ENCODE measurements around the gene OBI1.
"Not testable (repeated sequence)": the region's sequence is repeated elsewhere in the genome, so short reads cannot be mapped to it uniquely, and the experiment has no call there.

The OBI1 gene

DNA sequence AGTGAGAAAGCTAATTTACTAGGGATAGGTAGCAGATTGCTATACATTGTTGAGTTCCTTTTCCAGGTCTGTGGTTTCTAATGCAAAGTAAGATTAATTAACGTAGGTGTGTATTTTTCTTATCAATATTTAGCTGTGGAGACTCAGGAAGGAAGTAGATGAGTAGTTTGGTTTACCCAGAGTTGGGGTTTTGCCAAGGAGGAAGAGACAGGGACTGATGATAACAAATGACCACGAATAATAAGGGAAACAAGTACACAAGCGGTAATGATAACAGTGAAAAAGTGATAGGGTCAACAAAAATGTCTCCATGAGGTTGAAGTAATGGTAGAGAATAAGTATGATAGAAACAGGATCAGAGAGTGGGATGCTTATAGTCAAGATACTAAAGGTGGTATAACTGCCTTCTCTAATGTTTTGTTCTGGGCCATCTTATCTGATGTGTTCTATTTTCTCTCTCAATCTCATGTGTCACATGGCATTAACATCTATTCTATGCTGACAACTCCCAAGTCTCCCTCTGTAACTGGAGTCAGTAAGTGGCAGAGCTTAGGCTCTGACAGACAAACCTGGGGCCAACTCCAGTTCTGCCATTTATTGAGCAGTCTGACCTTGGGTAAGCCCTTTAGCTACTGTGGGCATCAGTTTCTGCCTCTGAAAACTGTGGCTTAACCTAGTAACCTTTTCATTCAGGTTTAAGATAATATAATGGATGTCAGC, 8.8 kb downstream of the OBI1 start:
- H3K4me1 ChIP-seq (ENCODE audit: control insufficient read depth in 2 of 2, insufficient read depth in 2 of 2, low read length in 2 of 2) = peaks cover 0 to 2% of the 10 kb centered on the region in 2 donors
- no peak overlapping the region for H3K4me3 ChIP-seq (ENCODE audit: low read length in 2 of 2)
- H3K27me3 ChIP-seq (ENCODE audit: control insufficient read depth in 2 of 2, insufficient read depth in 2 of 2, low read length in 2 of 2) = no peaks in the 10 kb centered on the region
- H3K9me3 ChIP-seq (ENCODE audit: control insufficient read depth in 2 of 2, low read length in 2 of 2) = no peaks in the 10 kb centered on the region
- H3K36me3 ChIP-seq (ENCODE audit: control insufficient read depth in 2 of 2, insufficient read depth in 2 of 2, low read length in 2 of 2) = no peaks in the 10 kb centered on the region
- H3K9ac ChIP-seq (ENCODE audit: low read depth in 1 of 2, low read length in 2 of 2) = no peak overlapping the region
- no peak overlapping the region for H3K27ac ChIP-seq (ENCODE audit: low read depth in 2 of 2, low read length in 2 of 2)

DNA sequence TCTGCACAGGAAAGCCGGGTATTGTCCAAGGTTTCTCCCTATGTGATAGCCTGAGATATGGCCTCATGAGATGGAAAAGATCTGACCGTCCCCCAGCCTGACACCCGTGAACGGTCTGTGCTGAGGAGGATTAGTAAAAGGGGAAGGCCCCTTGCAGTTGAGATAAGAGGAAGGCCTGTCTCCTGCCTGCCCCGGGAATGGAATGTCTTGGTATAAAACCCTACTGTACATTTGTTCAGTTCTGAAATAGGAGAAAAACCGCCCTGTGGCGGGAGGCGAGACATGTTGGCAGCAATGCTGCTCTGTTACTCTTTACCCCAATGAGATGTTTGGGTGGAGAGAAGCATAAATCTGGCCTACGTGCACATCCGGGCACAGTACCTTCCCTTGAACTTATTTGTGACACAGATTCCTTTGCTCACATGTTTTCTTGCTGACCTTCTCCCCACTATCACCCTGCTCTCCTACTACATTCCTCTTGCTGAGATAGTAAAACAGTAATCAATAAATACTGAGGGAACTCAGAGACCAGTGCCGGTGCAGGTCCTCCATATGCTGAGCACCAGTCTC, 11.8 kb downstream of the OBI1 start:
- not testable (repeated sequence) for H3K9me3 ChIP-seq (ENCODE audit: control insufficient read depth in 2 of 2, low read length in 2 of 2); H3K36me3 ChIP-seq (ENCODE audit: control insufficient read depth in 2 of 2, insufficient read depth in 2 of 2, low read length in 2 of 2); H3K27me3 ChIP-seq (ENCODE audit: control insufficient read depth in 2 of 2, insufficient read depth in 2 of 2, low read length in 2 of 2); H3K4me3 ChIP-seq (ENCODE audit: low read length in 2 of 2); H3K27ac ChIP-seq (ENCODE audit: low read depth in 2 of 2, low read length in 2 of 2); H3K4me1 ChIP-seq (ENCODE audit: control insufficient read depth in 2 of 2, insufficient read depth in 2 of 2, low read length in 2 of 2); H3K9ac ChIP-seq (ENCODE audit: low read depth in 1 of 2, low read length in 2 of 2)

GRCh38 chr13:78638216-78638615, 20.7 kb downstream of the OBI1 start:
- no peak overlapping the region for H3K27ac ChIP-seq (ENCODE audit: low read depth in 2 of 2, low read length in 2 of 2)
- no peaks in the 10 kb centered on the region for H3K27me3 ChIP-seq (ENCODE audit: control insufficient read depth in 2 of 2, insufficient read depth in 2 of 2, low read length in 2 of 2)
- peaks cover 15 to 23% of the 10 kb centered on the region in 2 donors for H3K36me3 ChIP-seq (ENCODE audit: control insufficient read depth in 2 of 2, insufficient read depth in 2 of 2, low read length in 2 of 2)
- H3K9ac ChIP-seq (ENCODE audit: low read depth in 1 of 2, low read length in 2 of 2) = no peak overlapping the region
- no peak overlapping the region for H3K4me3 ChIP-seq (ENCODE audit: low read length in 2 of 2)
- no peaks in the 10 kb centered on the region for H3K4me1 ChIP-seq (ENCODE audit: control insufficient read depth in 2 of 2, insufficient read depth in 2 of 2, low read length in 2 of 2)
- H3K9me3 ChIP-seq (ENCODE audit: control insufficient read depth in 2 of 2, low read length in 2 of 2) = no peaks in the 10 kb centered on the region

DNA sequence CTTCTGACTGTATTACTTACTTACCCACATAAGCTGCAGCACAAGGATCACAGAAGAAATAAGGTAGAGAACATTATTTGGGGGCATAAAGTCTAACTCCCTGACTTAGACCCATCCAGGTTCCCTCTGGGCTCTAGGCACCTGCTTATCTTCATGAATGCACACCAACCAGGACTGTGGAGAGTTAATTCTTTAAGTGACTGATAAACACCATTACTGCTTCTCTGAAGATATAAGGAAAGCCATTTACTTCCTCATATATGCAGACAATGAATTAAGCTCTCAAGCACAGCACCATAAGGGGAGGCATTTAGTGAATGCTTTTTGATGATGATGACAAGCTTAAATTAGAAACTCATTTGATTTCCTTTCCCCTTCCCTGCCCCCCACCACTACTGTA, 22.5 kb downstream of the OBI1 start:
- H3K9ac ChIP-seq (ENCODE audit: low read depth in 1 of 2, low read length in 2 of 2) = no peak overlapping the region
- H3K4me3 ChIP-seq (ENCODE audit: low read length in 2 of 2) = no peak overlapping the region
- no peaks in the 10 kb centered on the region for H3K9me3 ChIP-seq (ENCODE audit: control insufficient read depth in 2 of 2, low read length in 2 of 2)
- no peak overlapping the region for H3K27ac ChIP-seq (ENCODE audit: low read depth in 2 of 2, low read length in 2 of 2)
- no peaks in the 10 kb centered on the region for H3K27me3 ChIP-seq (ENCODE audit: control insufficient read depth in 2 of 2, insufficient read depth in 2 of 2, low read length in 2 of 2)
- peaks cover 17 to 35% of the 10 kb centered on the region in 2 donors for H3K36me3 ChIP-seq (ENCODE audit: control insufficient read depth in 2 of 2, insufficient read depth in 2 of 2, low read length in 2 of 2)
- no peaks in the 10 kb centered on the region for H3K4me1 ChIP-seq (ENCODE audit: control insufficient read depth in 2 of 2, insufficient read depth in 2 of 2, low read length in 2 of 2)

DNA sequence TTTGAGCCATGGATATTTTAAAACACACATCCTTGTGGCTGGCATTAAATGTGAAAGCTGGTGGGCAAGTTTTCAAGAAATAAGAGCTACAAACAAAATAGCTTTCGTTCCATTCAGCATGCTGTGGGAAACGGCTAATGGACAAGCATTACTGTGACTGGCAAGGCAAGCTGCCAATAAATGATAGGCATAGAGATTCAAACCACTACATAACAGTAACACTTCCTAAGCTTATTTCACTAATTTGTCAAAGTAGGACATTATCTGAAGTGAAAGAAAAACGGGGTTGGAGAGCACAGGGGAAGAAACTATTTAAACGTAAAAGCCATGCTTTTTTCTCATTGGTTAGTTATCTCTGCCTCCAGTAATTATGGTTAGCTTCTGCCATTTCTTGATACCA, 26.0 kb downstream of the OBI1 start:
- no peak overlapping the region for H3K27ac ChIP-seq (ENCODE audit: low read depth in 2 of 2, low read length in 2 of 2)
- no peaks in the 10 kb centered on the region for H3K4me1 ChIP-seq (ENCODE audit: control insufficient read depth in 2 of 2, insufficient read depth in 2 of 2, low read length in 2 of 2)
- H3K36me3 ChIP-seq (ENCODE audit: control insufficient read depth in 2 of 2, insufficient read depth in 2 of 2, low read length in 2 of 2) = peaks cover 13 to 31% of the 10 kb centered on the region in 2 donors
- no peak overlapping the region for H3K4me3 ChIP-seq (ENCODE audit: low read length in 2 of 2)
- H3K9me3 ChIP-seq (ENCODE audit: control insufficient read depth in 2 of 2, low read length in 2 of 2) = no peaks in the 10 kb centered on the region
- H3K27me3 ChIP-seq (ENCODE audit: control insufficient read depth in 2 of 2, insufficient read depth in 2 of 2, low read length in 2 of 2) = no peaks in the 10 kb centered on the region
- no peak overlapping the region for H3K9ac ChIP-seq (ENCODE audit: low read depth in 1 of 2, low read length in 2 of 2)

- Histone ChIP-seq H3K9me3 (ENCODE audit: control insufficient read depth in 2 of 2, low read length in 2 of 2) (no peaks in the 10 kb centered on the region), H3K27me3 (ENCODE audit: control insufficient read depth in 2 of 2, insufficient read depth in 2 of 2, low read length in 2 of 2) (no peaks in the 10 kb centered on the region), H3K9ac (ENCODE audit: low read depth in 1 of 2, low read length in 2 of 2) (no peak overlapping the region), H3K4me1 (ENCODE audit: control insufficient read depth in 2 of 2, insufficient read depth in 2 of 2, low read length in 2 of 2) (no peaks in the 10 kb centered on the region), H3K4me3 (ENCODE audit: low read length in 2 of 2) (no peak overlapping the region), H3K27ac (ENCODE audit: low read depth in 2 of 2, low read length in 2 of 2) (no peak overlapping the region), H3K36me3 (ENCODE audit: control insufficient read depth in 2 of 2, insufficient read depth in 2 of 2, low read length in 2 of 2) (peaks cover 6 to 21% of the 10 kb centered on the region in 2 donors)
Measured at GRCh38 chr13:78631077-78631476, 27.9 kb downstream of the OBI1 start.

DNA sequence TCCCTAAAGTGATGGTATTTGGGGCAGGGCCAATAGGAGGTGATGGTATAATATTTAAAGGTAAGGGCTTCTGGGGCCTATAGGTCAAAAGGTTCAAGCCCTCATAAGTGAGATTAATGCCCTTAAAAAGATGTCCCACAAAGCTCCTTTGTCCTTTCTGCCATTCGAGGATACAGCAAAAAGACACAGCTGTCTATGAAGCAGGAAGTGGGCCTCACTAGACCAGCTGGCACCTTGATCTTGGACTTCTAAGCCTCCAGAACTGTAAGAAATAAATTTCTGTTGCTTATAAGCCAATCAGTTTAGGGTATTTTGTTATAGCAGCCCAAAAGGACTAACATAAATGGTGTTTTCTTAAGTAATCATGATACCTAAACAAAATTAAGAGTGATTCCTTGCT, 28.4 kb downstream of the OBI1 start:
- H3K27ac ChIP-seq (ENCODE audit: low read depth in 2 of 2, low read length in 2 of 2) = no peak overlapping the region
- H3K4me3 ChIP-seq (ENCODE audit: low read length in 2 of 2) = no peak overlapping the region
- H3K27me3 ChIP-seq (ENCODE audit: control insufficient read depth in 2 of 2, insufficient read depth in 2 of 2, low read length in 2 of 2) = no peaks in the 10 kb centered on the region
- no peaks in the 10 kb centered on the region for H3K9me3 ChIP-seq (ENCODE audit: control insufficient read depth in 2 of 2, low read length in 2 of 2)
- H3K36me3 ChIP-seq (ENCODE audit: control insufficient read depth in 2 of 2, insufficient read depth in 2 of 2, low read length in 2 of 2) = peaks cover 6 to 21% of the 10 kb centered on the region in 2 donors
- H3K9ac ChIP-seq (ENCODE audit: low read depth in 1 of 2, low read length in 2 of 2) = no peak overlapping the region
- H3K4me1 ChIP-seq (ENCODE audit: control insufficient read depth in 2 of 2, insufficient read depth in 2 of 2, low read length in 2 of 2) = no peaks in the 10 kb centered on the region

DNA sequence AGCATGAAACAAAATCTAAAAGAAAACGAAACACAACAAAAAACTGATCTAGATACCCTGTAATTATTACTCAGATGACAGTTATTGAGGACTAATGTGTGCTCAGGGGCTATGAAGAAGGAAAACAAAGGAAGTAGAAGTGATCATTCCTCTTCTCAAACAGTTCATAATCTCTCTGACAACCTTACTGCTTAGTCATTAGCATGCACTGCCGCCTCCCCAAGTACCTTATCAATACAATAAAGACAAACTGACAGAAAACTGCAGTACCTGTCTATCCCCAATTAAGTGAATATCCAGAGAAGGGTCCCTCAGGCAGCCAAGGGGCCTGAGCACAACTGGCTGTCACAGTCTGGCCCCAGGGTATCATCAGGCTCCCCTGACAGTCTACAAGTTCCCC, 33.6 kb downstream of the OBI1 start:
- Histone ChIP-seq H3K4me3 (ENCODE audit: low read length in 2 of 2) (no peak overlapping the region), H3K27me3 (ENCODE audit: control insufficient read depth in 2 of 2, insufficient read depth in 2 of 2, low read length in 2 of 2) (no peaks in the 10 kb centered on the region), H3K9me3 (ENCODE audit: control insufficient read depth in 2 of 2, low read length in 2 of 2) (no peaks in the 10 kb centered on the region), H3K36me3 (ENCODE audit: control insufficient read depth in 2 of 2, insufficient read depth in 2 of 2, low read length in 2 of 2) (peaks cover 0 to 4% of the 10 kb centered on the region in 2 donors), H3K27ac (ENCODE audit: low read depth in 2 of 2, low read length in 2 of 2) (no peak overlapping the region), H3K9ac (ENCODE audit: low read depth in 1 of 2, low read length in 2 of 2) (no peak overlapping the region), H3K4me1 (ENCODE audit: control insufficient read depth in 2 of 2, insufficient read depth in 2 of 2, low read length in 2 of 2) (no peaks in the 10 kb centered on the region)

DNA sequence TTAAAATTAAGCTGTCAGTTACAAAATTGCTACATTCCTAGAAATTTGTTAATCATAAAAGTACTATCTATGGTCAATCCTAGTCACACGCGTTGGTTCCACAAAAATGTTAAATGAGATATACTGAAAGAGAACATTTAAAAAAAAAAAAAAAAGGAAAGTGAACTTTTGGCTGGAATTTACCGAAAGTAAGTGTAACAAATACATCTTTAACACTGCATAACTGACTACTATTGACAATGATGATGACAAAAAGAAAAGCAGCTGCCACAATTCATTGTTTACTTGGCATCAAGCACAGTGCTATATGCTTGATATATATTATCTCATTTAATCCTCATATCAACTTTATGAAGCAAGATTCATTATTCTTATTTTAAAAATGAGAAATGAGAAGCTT, 35.8 kb downstream of the OBI1 start:
- H3K9me3 ChIP-seq (ENCODE audit: control insufficient read depth in 2 of 2, low read length in 2 of 2) = no peaks in the 10 kb centered on the region
- H3K36me3 ChIP-seq (ENCODE audit: control insufficient read depth in 2 of 2, insufficient read depth in 2 of 2, low read length in 2 of 2) = peaks cover 0 to 2% of the 10 kb centered on the region in 2 donors
- no peak overlapping the region for H3K9ac ChIP-seq (ENCODE audit: low read depth in 1 of 2, low read length in 2 of 2)
- H3K27me3 ChIP-seq (ENCODE audit: control insufficient read depth in 2 of 2, insufficient read depth in 2 of 2, low read length in 2 of 2) = no peaks in the 10 kb centered on the region
- no peak overlapping the region for H3K27ac ChIP-seq (ENCODE audit: low read depth in 2 of 2, low read length in 2 of 2)
- no peak overlapping the region for H3K4me3 ChIP-seq (ENCODE audit: low read length in 2 of 2)
- no peaks in the 10 kb centered on the region for H3K4me1 ChIP-seq (ENCODE audit: control insufficient read depth in 2 of 2, insufficient read depth in 2 of 2, low read length in 2 of 2)

DNA sequence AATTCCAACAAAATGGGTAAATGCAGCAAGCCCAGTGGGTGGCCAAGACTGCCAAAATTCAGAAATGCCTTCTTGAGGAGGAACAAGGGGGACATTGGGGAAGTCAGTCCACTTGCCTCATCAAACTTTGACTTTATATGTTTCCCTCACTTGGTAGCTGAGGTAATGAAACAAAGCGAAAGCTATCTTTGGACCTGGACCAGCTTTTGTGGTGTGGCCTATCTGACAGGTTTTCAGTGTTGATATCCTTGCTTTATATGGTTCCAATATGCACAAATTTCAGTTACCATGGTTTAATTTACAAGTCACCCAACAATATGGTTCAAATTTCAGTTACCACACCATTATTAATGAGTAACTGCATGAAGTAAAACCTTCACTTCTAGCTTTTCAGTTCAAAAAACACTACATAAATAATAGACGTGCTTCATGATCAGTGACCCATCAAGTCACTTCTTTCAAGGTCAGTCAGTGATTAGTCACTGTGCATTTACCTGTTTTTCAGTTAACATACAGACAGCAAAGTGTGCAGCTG, 38.0 kb downstream of the OBI1 start:
- Histone ChIP-seq H3K27me3 (ENCODE audit: control insufficient read depth in 2 of 2, insufficient read depth in 2 of 2, low read length in 2 of 2) (no peaks in the 10 kb centered on the region), H3K4me3 (ENCODE audit: low read length in 2 of 2) (no peak overlapping the region), H3K9ac (ENCODE audit: low read depth in 1 of 2, low read length in 2 of 2) (no peak overlapping the region), H3K9me3 (ENCODE audit: control insufficient read depth in 2 of 2, low read length in 2 of 2) (no peaks in the 10 kb centered on the region), H3K27ac (ENCODE audit: low read depth in 2 of 2, low read length in 2 of 2) (no peak overlapping the region), H3K36me3 (ENCODE audit: control insufficient read depth in 2 of 2, insufficient read depth in 2 of 2, low read length in 2 of 2) (peaks cover 7 to 14% of the 10 kb centered on the region in 2 donors), H3K4me1 (ENCODE audit: control insufficient read depth in 2 of 2, insufficient read depth in 2 of 2, low read length in 2 of 2) (no peaks in the 10 kb centered on the region)

All from mucosa of rectum (tissue), 2 donors.